Endothelial cell (in vitro differentiated cells): ENCODE results near the gene NTN1. TPM values are rescaled to one million over a fixed set of nuclear protein-coding genes. Genes with fewer than 3 reads are reported as not detected.

Source experiments
- DNase-seq: peaks from one replicate; pipeline ENCODE4 v3.0.0; 2021; ENCODE audit warnings: low spot score
- H3K27ac Mint-ChIP-seq: one replicate; pipeline ENCODE4 v1.8.0; 2021; ENCODE audit warnings: mixed read lengths, inconsistent platforms; ENCODE audit not compliant: unreplicated experiment
- H3K27me3 Mint-ChIP-seq: one replicate; pipeline ENCODE4 v1.8.0; 2021; ENCODE audit warnings: mild to moderate bottlenecking, moderate library complexity, mixed read lengths, inconsistent platforms; ENCODE audit not compliant: unreplicated experiment
- H3K36me3 Mint-ChIP-seq: one replicate; pipeline ENCODE4 v1.8.0; 2021; ENCODE audit warnings: mild to moderate bottlenecking, low read depth, mixed read lengths, inconsistent platforms; ENCODE audit not compliant: unreplicated experiment
- H3K4me1 Mint-ChIP-seq: one replicate; pipeline ENCODE4 v1.8.0; 2021; ENCODE audit warnings: mild to moderate bottlenecking, mixed read lengths, inconsistent platforms; ENCODE audit not compliant: unreplicated experiment
- H3K4me3 Mint-ChIP-seq: one replicate; pipeline ENCODE4 v1.8.0; 2021; ENCODE audit warnings: mild to moderate bottlenecking, mixed read lengths, inconsistent platforms; ENCODE audit not compliant: unreplicated experiment
- H3K9me3 Mint-ChIP-seq: one replicate; pipeline ENCODE4 v1.8.0; 2021; ENCODE audit warnings: mixed read lengths, inconsistent platforms; ENCODE audit not compliant: unreplicated experiment
- total RNA-seq: library from RNA; stranded (reverse); fragmentation: NEBNext Ultra II Directional; extraction: Animal tissue kit (Norgen Biotek cat#: 25700); gene quantifications from one replicate; pipeline ENCODE4 v1.2.1, GENCODE V29; 2021; ENCODE audit not compliant: unreplicated experiment
- TF ChIP-seq, protein P1 (sequence below): fragments of 200-600 bp; sonication (generic); IDR thresholded peaks from one replicate; pipeline ENCODE4 v1.5.0; 2021; ENCODE audit warnings: antibody characterized with exemption; ENCODE audit not compliant: unreplicated experiment

The NTN1 gene
- total RNA-seq, 1 donor from 2014 or later: 6.6 TPM

DNA sequence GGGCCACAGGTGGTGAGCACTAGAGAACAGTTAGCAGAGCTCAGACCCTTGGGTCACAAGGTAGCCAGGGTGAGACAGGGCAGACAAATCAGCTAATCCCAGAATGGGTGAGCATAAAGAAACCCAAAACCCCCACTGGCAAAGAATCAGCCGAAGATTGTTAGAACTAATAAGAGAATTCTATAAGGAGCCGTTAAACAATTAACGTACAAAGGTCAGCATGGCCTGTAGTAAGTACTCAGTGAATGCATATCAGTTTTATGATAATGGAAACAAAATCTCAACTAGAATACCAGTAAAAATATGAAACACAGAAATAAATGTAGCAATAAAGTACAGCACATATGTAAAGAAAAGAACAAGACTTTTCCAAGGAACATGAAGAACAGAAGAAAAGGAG is 168.6 kb downstream of the NTN1 start:
- TF ChIP-seq, protein P1, sequence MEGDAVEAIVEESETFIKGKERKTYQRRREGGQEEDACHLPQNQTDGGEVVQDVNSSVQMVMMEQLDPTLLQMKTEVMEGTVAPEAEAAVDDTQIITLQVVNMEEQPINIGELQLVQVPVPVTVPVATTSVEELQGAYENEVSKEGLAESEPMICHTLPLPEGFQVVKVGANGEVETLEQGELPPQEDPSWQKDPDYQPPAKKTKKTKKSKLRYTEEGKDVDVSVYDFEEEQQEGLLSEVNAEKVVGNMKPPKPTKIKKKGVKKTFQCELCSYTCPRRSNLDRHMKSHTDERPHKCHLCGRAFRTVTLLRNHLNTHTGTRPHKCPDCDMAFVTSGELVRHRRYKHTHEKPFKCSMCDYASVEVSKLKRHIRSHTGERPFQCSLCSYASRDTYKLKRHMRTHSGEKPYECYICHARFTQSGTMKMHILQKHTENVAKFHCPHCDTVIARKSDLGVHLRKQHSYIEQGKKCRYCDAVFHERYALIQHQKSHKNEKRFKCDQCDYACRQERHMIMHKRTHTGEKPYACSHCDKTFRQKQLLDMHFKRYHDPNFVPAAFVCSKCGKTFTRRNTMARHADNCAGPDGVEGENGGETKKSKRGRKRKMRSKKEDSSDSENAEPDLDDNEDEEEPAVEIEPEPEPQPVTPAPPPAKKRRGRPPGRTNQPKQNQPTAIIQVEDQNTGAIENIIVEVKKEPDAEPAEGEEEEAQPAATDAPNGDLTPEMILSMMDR: no peak
- H3K9me3 Mint-ChIP-seq: no peaks in the 10 kb centered on the region
- no peak overlapping the region for H3K27ac Mint-ChIP-seq
- DNase-seq: no peak
- H3K4me1 Mint-ChIP-seq: no peaks in the 10 kb centered on the region
- H3K4me3 Mint-ChIP-seq: no peak overlapping the region
- H3K36me3 Mint-ChIP-seq: no peaks in the 10 kb centered on the region
- H3K27me3 Mint-ChIP-seq: peaks cover 1% of the 10 kb centered on the region

DNA sequence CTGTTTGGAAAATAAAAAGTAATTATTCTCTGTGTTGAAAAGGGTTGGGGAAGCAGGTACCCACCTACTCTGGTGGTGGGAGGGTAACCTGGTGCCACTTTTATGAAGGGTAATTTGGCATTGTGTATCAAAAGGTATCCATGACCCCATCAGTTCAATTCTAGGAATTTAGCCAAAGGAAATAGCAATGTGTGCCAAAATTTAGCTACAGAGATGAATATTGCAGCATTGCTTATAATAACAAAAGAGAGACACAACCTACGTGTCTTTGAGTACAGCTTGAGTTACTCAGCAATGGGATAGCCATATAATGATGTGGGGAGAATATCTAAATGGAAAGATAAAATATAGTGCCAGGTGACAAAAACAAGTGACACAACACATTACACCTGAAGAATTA is 170.7 kb downstream of the NTN1 start:
- Mint-ChIP-seq H3K36me3 (no peaks in the 10 kb centered on the region), H3K4me3 (no peak overlapping the region), H3K27me3 (peaks cover 5% of the 10 kb centered on the region), H3K4me1 (peaks cover 7% of the 10 kb centered on the region), H3K27ac (no peak overlapping the region), H3K9me3 (no peaks in the 10 kb centered on the region)
- DNase-seq: no peak
- TF ChIP-seq, protein P1: no peak

DNA sequence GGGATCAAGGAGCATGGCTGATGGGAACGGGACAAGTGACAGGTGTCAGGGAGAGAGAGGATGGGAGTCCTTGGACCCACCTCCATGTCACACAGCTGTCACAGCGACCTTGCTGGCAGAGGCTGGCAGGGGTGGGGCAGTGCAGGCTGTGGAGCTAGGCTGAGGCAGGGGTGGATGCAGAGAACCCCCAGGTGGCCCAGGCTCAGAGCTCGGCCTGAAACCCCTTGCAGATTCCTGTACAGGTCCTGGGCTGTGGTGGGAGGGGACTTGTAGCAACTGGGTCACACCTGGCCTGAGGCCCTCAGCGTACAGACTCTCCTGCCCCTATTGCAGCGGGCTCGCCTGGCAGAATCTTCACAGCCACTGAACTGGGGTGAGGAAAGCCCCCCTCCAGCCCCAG is 174.1 kb downstream of the NTN1 start:
- no peaks in the 10 kb centered on the region for H3K9me3 Mint-ChIP-seq
- peaks cover 4% of the 10 kb centered on the region for H3K27me3 Mint-ChIP-seq
- H3K27ac Mint-ChIP-seq: no peak overlapping the region
- H3K4me1 Mint-ChIP-seq: peaks cover 8% of the 10 kb centered on the region
- no peak for DNase-seq
- TF ChIP-seq, protein P1: no peak
- H3K4me3 Mint-ChIP-seq: no peak overlapping the region
- H3K36me3 Mint-ChIP-seq: no peaks in the 10 kb centered on the region

DNA sequence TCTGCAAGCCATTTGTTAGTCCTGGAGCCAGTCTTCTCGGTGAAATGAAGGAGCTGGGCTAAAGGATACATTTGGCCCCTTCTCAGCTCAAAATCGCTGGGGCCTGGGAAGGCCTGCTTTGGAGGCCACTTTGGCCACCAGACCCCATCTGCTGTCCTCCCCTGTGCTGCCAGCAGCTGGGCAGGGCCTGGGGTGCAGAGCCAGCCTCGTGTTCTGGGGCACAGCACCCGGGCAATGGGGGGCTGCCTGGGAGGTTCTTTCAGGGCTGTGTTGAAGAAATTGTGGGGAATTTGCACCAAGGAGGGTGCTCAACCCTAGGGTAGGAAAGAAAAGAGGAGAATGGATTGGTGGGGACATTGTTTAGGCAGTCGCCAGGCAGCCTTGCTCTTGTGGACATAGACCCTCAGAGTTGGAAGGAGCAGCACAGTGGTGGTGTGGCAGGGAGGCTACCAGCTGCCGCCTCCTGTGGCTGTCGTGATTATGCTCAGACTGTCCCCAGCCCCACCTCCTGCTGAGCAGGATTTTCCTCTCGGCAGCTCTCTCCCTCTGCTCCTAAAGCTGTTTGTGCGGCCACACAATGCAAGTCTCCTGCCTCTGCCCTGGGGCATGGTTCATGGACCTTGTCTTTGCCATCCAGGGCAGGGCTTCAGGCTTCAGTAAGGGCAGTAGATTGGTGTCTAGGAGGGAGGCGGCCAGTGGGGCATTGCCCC is 174.8 kb downstream of the NTN1 start:
- Mint-ChIP-seq H3K4me3 (no peak overlapping the region), H3K27me3 (peaks cover 4% of the 10 kb centered on the region), H3K4me1 (peaks cover 8% of the 10 kb centered on the region), H3K9me3 (no peaks in the 10 kb centered on the region), H3K27ac (no peak overlapping the region), H3K36me3 (no peaks in the 10 kb centered on the region)
- no peak for DNase-seq
- TF ChIP-seq, protein P1: no peak
